Activated B cell treated with CpG ODN at 0.5 μM for 24 hours (primary cell): ENCODE measurements around the gene NCKAP5. TPM values are rescaled to one million over a fixed set of nuclear protein-coding genes. Genes with fewer than 3 reads are reported as not detected.

Experiments
- ATAC-seq: fragments of 200-7000 bp; cut with Tn5 transposase; one replicate; pipeline ENCODE4 v1.10.0; 2021; ENCODE audit warnings: low read depth, mild to moderate bottlenecking, moderate library complexity
- CTCF ChIA-PET: fragments of 350-600 bp; sonication (Branson Sonifier 250); formaldehyde crosslinking; loops from one replicate; lab custom pipeline; 2021; ENCODE audit warnings: antibody characterized with exemption; lab: Charles Lee
- POLR2A ChIA-PET: fragments of 350-600 bp; sonication (Branson Sonifier 250); formaldehyde crosslinking; loops from one replicate; lab custom pipeline; 2021; ENCODE audit warnings: antibody characterized with exemption; lab: Charles Lee
- DNase-seq: peaks from one replicate; pipeline ENCODE4 v3.0.0; 2022
- H3K27ac Mint-ChIP-seq: one replicate; pipeline ENCODE4 v1.8.0; 2020; ENCODE audit warnings: mixed read lengths
- H3K27me3 Mint-ChIP-seq: one replicate; pipeline ENCODE4 v1.8.0; 2021; ENCODE audit warnings: mixed read lengths
- H3K36me3 Mint-ChIP-seq: one replicate; pipeline ENCODE4 v1.8.0; 2021; ENCODE audit warnings: low read depth, mixed read lengths
- H3K4me1 Mint-ChIP-seq: one replicate; pipeline ENCODE4 v1.8.0; 2021; ENCODE audit warnings: mixed read lengths
- H3K4me3 Mint-ChIP-seq: one replicate; pipeline ENCODE4 v1.8.0; 2020; ENCODE audit warnings: mild to moderate bottlenecking, mixed read lengths
- H3K9me3 Mint-ChIP-seq: one replicate; pipeline ENCODE4 v1.8.0; 2020; ENCODE audit warnings: mixed read lengths
- intact Hi-C: fragments of 100-400 bp; cut with micrococcal nuclease; formaldehyde crosslinking; loops from one replicate; pipeline ENCODE4 v1.15.1; 2024
- total RNA-seq: library from RNA; stranded (reverse); gene quantifications from 2 replicates; pipeline ENCODE4 v1.2.3, GENCODE V29; 2022
- TF ChIP-seq, protein P1 (sequence below): fragments of 200-600 bp; IDR thresholded peaks from one replicate; pipeline ENCODE4 v1.8.0; 2022; ENCODE audit warnings: antibody characterized with exemption, mild to moderate bottlenecking

NCKAP5 gene
- total RNA-seq, 1 donor from 2014 or later = not detected

DNA sequence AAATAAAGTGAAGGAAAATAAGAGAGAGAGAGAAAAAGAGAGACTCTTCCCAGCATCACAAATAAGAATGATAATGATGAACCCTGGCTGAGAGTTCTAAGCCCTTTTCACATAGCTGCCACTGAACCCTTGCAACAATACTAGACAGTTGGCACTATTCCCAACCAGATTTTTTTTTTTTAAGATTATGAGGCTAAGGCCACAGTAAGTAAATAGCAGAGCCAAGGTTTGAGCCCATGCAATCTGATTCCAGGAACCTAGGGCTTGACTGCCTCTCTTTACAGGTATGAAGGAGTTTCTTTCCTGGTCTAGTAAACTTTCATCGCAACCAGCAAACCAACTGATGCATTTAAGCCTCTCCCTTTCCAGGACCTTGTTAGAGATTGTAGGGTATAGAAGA, 424.6 kb downstream of the NCKAP5 start:
- intact Hi-C loops = no loop called here
- POLR2A ChIA-PET = no interaction called here
- Mint-ChIP-seq H3K9me3 (peaks cover 3% of the 10 kb centered on the region), H3K4me1 (no peaks in the 10 kb centered on the region), H3K4me3 (no peak overlapping the region), H3K27me3 (no peaks in the 10 kb centered on the region), H3K36me3 (no peaks in the 10 kb centered on the region), H3K27ac (no peak overlapping the region)
- TF ChIP-seq, protein P1, sequence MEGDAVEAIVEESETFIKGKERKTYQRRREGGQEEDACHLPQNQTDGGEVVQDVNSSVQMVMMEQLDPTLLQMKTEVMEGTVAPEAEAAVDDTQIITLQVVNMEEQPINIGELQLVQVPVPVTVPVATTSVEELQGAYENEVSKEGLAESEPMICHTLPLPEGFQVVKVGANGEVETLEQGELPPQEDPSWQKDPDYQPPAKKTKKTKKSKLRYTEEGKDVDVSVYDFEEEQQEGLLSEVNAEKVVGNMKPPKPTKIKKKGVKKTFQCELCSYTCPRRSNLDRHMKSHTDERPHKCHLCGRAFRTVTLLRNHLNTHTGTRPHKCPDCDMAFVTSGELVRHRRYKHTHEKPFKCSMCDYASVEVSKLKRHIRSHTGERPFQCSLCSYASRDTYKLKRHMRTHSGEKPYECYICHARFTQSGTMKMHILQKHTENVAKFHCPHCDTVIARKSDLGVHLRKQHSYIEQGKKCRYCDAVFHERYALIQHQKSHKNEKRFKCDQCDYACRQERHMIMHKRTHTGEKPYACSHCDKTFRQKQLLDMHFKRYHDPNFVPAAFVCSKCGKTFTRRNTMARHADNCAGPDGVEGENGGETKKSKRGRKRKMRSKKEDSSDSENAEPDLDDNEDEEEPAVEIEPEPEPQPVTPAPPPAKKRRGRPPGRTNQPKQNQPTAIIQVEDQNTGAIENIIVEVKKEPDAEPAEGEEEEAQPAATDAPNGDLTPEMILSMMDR = no peak
- DNase-seq = no peak
- CTCF ChIA-PET = no interaction called here
- no peak for ATAC-seq

DNA sequence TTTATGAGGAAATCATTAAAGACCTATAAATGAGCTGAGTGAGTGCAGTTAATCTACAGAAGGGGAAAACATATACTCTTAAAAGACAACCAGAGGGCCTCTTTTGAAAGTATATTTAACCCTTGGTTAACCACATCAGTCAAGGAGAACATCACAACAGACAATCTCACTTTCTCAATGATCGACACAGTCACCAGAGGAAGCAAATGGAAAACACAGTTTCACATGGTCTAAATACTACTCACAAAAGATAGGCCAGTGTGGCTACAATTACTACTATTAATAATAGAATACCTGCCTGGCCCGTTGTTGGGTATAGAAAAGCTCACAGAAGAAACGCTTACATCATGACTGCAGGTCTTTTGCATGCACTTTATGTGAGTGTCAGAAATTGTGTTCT, 426.2 kb downstream of the NCKAP5 start:
- ATAC-seq = no peak
- POLR2A ChIA-PET = no interaction called here
- intact Hi-C loops = no loop called here
- CTCF ChIA-PET = no interaction called here
- no peak overlapping the region for H3K4me3 Mint-ChIP-seq
- H3K27ac Mint-ChIP-seq = no peak overlapping the region
- no peaks in the 10 kb centered on the region for H3K27me3 Mint-ChIP-seq
- no peaks in the 10 kb centered on the region for H3K4me1 Mint-ChIP-seq
- TF ChIP-seq, protein P1 = no peak
- no peak for DNase-seq
- H3K9me3 Mint-ChIP-seq = peaks cover 3% of the 10 kb centered on the region
- H3K36me3 Mint-ChIP-seq = no peaks in the 10 kb centered on the region

DNA sequence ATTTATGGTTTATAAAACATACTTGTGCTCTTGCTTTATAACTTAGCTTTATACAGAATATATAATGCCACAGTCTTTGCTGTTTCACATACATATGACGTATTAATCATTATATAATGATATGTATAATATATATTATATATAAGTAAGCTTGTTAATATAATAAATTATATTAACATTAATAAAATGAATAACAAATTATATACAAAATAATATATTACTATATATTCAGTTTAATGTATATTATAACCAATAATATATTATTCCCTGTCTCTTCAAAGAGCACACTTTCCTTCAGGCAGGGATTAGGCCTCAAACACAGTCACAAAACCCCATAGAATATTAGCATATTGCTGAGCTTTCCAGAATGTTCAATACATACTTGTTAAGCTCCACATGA, 427.6 kb downstream of the NCKAP5 start:
- Mint-ChIP-seq H3K27me3 (no peaks in the 10 kb centered on the region), H3K36me3 (no peaks in the 10 kb centered on the region), H3K27ac (no peak overlapping the region), H3K4me3 (no peak overlapping the region), H3K9me3 (peaks cover 3% of the 10 kb centered on the region), H3K4me1 (no peaks in the 10 kb centered on the region)
- intact Hi-C loops = no loop called here
- ChIA-PET POLR2A (no interaction called here), CTCF (no interaction called here)
- no peak for DNase-seq
- ATAC-seq = no peak
- TF ChIP-seq, protein P1 = no peak

DNA sequence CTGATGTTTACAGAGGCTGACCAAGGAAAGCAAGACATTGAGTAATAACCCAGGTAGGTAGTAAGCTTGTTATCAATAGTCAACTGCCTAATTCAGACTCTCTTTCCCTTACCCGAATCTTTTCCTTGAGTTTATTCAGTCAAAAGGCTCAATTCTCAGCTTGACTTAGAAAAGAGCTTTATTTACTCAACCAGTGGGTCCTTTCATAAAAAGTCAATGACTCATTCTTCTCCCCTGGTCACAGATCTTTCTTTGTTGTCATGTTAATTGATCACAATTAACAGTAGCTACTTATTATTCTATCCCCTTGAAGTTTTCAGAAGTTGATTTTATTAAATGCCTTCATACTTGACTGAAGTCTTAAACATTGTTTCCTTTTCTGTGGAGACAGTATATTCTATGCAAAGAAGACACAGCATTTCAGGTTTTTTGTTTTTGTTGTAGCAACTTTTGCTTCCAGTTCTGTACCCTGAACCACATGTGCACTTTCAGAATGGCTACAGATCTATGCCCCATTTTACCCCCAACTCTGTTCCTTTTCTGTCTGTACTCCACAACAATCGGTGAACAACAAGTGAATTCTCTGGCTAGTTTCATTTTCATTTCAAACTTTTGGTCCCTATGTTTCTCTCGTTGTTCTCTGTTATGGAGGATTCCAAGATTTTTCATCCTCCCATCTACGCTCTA, 428.3 kb downstream of the NCKAP5 start:
- no peaks in the 10 kb centered on the region for H3K36me3 Mint-ChIP-seq
- H3K4me3 Mint-ChIP-seq = no peak overlapping the region
- CTCF ChIA-PET = no interaction called here
- POLR2A ChIA-PET = no interaction called here
- TF ChIP-seq, protein P1 = no peak
- DNase-seq (no peak), ATAC-seq (no peak)
- no peak overlapping the region for H3K27ac Mint-ChIP-seq
- no peaks in the 10 kb centered on the region for H3K4me1 Mint-ChIP-seq
- intact Hi-C loops = no loop called here
- H3K9me3 Mint-ChIP-seq = peaks cover 3% of the 10 kb centered on the region
- no peaks in the 10 kb centered on the region for H3K27me3 Mint-ChIP-seq

DNA sequence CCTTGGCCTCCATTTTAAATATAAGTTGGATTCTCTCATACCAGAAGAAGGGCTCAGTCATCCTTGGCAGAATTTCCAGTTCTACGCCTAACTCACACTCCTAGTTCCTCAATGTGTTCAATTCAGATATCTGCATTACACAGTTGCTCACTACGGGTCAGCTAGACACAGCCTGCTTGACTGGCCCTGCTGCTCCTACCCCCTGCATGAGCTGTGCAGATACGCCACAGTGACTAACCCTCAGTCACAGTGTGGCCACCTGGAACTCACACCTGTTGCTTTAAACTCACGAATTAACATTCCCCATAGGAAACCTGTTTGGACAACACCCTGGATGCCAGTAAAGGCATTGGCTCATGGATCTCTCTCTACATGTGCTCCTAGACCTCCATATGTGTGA, 429.6 kb downstream of the NCKAP5 start:
- TF ChIP-seq, protein P1 = no peak
- DNase-seq = no peak
- Mint-ChIP-seq H3K36me3 (no peaks in the 10 kb centered on the region), H3K27ac (no peak overlapping the region), H3K9me3 (peaks cover 3% of the 10 kb centered on the region), H3K4me3 (no peak overlapping the region), H3K4me1 (no peaks in the 10 kb centered on the region), H3K27me3 (no peaks in the 10 kb centered on the region)
- POLR2A ChIA-PET = no interaction called here
- intact Hi-C loops = no loop called here
- ATAC-seq = no peak
- CTCF ChIA-PET = no interaction called here
